Esophagus (tissue), 2 donors: ENCODE data around the gene AGAP1. TPM values are rescaled to one million over a fixed set of nuclear protein-coding genes. Genes with fewer than 3 reads are reported as not detected.

ENCODE experiments used
- H3K27ac ChIP-seq, 2 donors: one replicate each; pipeline ENCODE4 v1.5.1; 2013; ENCODE audit warnings: low read depth in 2 of 2, mild to moderate bottlenecking in 2 of 2, inconsistent platforms in 1 of 2, low read length in 1 of 2, moderate library complexity in 1 of 2
- H3K27me3 ChIP-seq, 2 donors: one replicate each; pipeline ENCODE4 v1.6.1; 2013; ENCODE audit warnings: low read length in 2 of 2, control low read depth in 1 of 2, mild to moderate bottlenecking in 1 of 2; ENCODE audit not compliant: insufficient read depth in 2 of 2, control insufficient read depth in 1 of 2
- H3K36me3 ChIP-seq, 2 donors: one replicate each; pipeline ENCODE4 v1.6.1; 2013; ENCODE audit warnings: low read length in 1 of 2; ENCODE audit not compliant: control insufficient read depth in 2 of 2, insufficient read depth in 2 of 2
- H3K4me1 ChIP-seq, 2 donors: one replicate each; pipeline ENCODE4 v1.6.1; 2013; ENCODE audit warnings: low read length in 1 of 2; ENCODE audit not compliant: control insufficient read depth in 2 of 2, insufficient read depth in 2 of 2
- H3K4me3 ChIP-seq, 2 donors: one replicate each; pipeline ENCODE4 v1.5.1; 2013; ENCODE audit warnings: low read length in 2 of 2, mild to moderate bottlenecking in 2 of 2, low read depth in 1 of 2, moderate library complexity in 1 of 2
- H3K9me3 ChIP-seq, 2 donors: one replicate each; pipeline ENCODE4 v1.6.1; 2013; ENCODE audit warnings: mild to moderate bottlenecking in 2 of 2, low read depth in 1 of 2, low read length in 1 of 2, moderate library complexity in 1 of 2; ENCODE audit not compliant: control insufficient read depth in 2 of 2, insufficient read depth in 1 of 2
- WGBS, 2 donors: extraction: QIAGEN DNeasy Blood & Tissue Kit; methylation state at CpG; one replicate each; pipeline ENCODE4 v1.1.7; 2013; 5-methylcytosine and 5-hydroxymethylcytosine counted together
- polyA plus RNA-seq, 2 donors: library from polyadenylated mRNA; stranded (reverse); fragments of 200-250 nt; gene quantifications; one replicate each; pipeline ENCODE4 v1.2.3, GENCODE V29; 2013
- donor health status: healthy with polysubstance abuse.
- donor health status: Bipolar disorder and iron deficiency.

AGAP1 gene
- polyA plus RNA-seq, 2 donors = 4.9 TPM

- WGBS, 2 donors = 41 to 44% methylated on average over 10 of the region's 10 CpGs
- Histone ChIP-seq H3K36me3 (peaks cover 0 to 4% of the 10 kb centered on the region in 2 donors), H3K27ac (no peak overlapping the region), H3K9me3 (no peaks in the 10 kb centered on the region), H3K4me1 (peaks cover 3 to 4% of the 10 kb centered on the region in 2 donors), H3K4me3 (no peak overlapping the region), H3K27me3 (no peaks in the 10 kb centered on the region)
Observed at GRCh38 chr2:235595422-235596010, 101.7 kb downstream of the AGAP1 start.

DNA sequence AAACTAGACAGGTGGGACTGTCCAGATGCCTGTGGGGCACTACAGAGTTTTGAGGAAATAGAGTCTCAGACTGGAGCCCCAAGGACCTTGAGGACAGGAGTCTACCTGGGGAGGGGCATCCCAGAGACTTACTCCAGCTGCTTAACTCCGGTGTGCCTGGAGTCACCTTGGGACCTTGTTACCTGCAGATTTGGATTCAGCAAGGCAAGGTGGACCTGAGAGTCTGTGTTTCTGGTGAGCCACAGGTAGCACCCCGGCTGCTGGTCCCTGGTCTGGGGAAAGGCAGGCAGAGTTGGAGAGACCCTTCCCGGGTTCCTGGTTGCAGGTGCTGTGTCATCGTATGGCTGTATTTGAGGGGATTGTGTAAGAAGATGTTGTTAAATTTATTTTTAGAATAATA is 102.4 kb downstream of the AGAP1 start:
- Histone ChIP-seq H3K9me3 (no peaks in the 10 kb centered on the region), H3K4me1 (peaks cover 3 to 4% of the 10 kb centered on the region in 2 donors), H3K4me3 (no peak overlapping the region), H3K27ac (no peak overlapping the region), H3K27me3 (no peaks in the 10 kb centered on the region), H3K36me3 (peaks cover 0 to 4% of the 10 kb centered on the region in 2 donors)
- WGBS, 2 donors = 92 to 94% methylated on average over 4 of the region's 4 CpGs

- WGBS, 2 donors = 89% methylated on average over 5 of the region's 5 CpGs
Observed at GRCh38 chr2:235597081-235597615, 103.3 kb downstream of the AGAP1 start.

GRCh38 chr2:235598026-235598425 is 104.2 kb downstream of the AGAP1 start:
- H3K27me3 ChIP-seq = no peaks in the 10 kb centered on the region
- peaks cover 0 to 4% of the 10 kb centered on the region in 2 donors for H3K36me3 ChIP-seq
- WGBS, 2 donors = 94 to 95% methylated on average over 19 of the region's 19 CpGs
- peaks cover 3 to 4% of the 10 kb centered on the region in 2 donors for H3K4me1 ChIP-seq
- H3K27ac ChIP-seq = no peak overlapping the region
- H3K9me3 ChIP-seq = no peaks in the 10 kb centered on the region
- no peak overlapping the region for H3K4me3 ChIP-seq

More at GRCh38 chr2:235597081-235597615, 103.3 kb downstream of the AGAP1 start:
- Histone ChIP-seq H3K27ac (no peak overlapping the region), H3K36me3 (peaks cover 0 to 4% of the 10 kb centered on the region in 2 donors), H3K4me1 (peaks cover 3 to 4% of the 10 kb centered on the region in 2 donors), H3K4me3 (no peak overlapping the region), H3K9me3 (no peaks in the 10 kb centered on the region), H3K27me3 (no peaks in the 10 kb centered on the region)

GRCh38 chr2:235598532-235599531 is 105.0 kb downstream of the AGAP1 start:
- no peak overlapping the region for H3K27ac ChIP-seq
- peaks cover 3 to 4% of the 10 kb centered on the region in 2 donors for H3K4me1 ChIP-seq
- H3K4me3 ChIP-seq = no peak overlapping the region
- H3K36me3 ChIP-seq = peaks cover 0 to 4% of the 10 kb centered on the region in 2 donors
- H3K27me3 ChIP-seq = no peaks in the 10 kb centered on the region
- WGBS, 2 donors = 83 to 85% methylated on average over 20 of the region's 20 CpGs
- no peaks in the 10 kb centered on the region for H3K9me3 ChIP-seq

DNA sequence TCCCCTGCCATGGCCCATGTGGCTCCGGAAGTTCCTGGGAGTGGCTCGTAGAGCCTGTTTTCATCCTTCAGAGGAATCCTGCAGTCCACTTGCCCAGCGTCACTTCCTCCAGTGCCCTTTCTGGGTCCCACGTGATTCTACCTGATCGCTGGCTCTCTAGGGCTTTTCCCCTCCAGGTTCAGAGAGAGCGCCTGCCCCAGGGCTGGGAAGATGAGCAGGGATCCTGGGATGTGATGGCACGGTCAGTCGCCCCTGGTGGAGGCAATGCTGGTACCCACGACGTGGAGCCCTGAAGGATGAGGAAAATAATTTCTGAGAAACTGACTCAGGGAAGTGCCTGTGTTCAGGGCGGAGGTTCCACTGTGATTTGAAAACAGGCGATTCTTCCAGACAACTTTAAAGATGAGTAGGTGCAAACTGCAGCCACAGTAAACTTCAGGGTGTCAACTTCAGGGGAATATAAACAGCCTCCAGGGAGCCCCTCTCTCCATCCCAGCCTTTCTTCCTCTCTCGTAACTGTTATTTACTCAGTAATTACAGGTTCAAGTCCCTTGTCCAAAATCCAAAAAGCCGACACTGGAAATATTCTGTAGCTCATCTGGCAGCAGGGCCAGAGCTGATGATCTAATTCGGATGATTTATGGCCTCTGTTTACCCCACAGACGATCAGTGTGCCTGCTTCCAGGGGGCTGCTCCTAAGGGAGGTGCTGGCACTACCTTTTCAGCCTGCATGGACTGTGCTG is 105.9 kb downstream of the AGAP1 start:
- Histone ChIP-seq H3K27ac (no peak overlapping the region), H3K4me1 (peaks cover 3 to 4% of the 10 kb centered on the region in 2 donors), H3K9me3 (no peaks in the 10 kb centered on the region), H3K27me3 (no peaks in the 10 kb centered on the region), H3K36me3 (peaks cover 0 to 4% of the 10 kb centered on the region in 2 donors), H3K4me3 (no peak overlapping the region)
- WGBS, 2 donors = 75 to 77% methylated on average over 16 of the region's 16 CpGs

GRCh38 chr2:235600406-235600805 is 106.6 kb downstream of the AGAP1 start:
- H3K36me3 ChIP-seq = peaks cover 0 to 4% of the 10 kb centered on the region in 2 donors
- H3K9me3 ChIP-seq = no peaks in the 10 kb centered on the region
- H3K27me3 ChIP-seq = no peaks in the 10 kb centered on the region
- 52 to 68% methylated on average over 4 of the region's 4 CpGs for WGBS, 2 donors
- no peak overlapping the region for H3K4me3 ChIP-seq
- peaks cover 3 to 4% of the 10 kb centered on the region in 2 donors for H3K4me1 ChIP-seq
- H3K27ac ChIP-seq = no peak overlapping the region

DNA sequence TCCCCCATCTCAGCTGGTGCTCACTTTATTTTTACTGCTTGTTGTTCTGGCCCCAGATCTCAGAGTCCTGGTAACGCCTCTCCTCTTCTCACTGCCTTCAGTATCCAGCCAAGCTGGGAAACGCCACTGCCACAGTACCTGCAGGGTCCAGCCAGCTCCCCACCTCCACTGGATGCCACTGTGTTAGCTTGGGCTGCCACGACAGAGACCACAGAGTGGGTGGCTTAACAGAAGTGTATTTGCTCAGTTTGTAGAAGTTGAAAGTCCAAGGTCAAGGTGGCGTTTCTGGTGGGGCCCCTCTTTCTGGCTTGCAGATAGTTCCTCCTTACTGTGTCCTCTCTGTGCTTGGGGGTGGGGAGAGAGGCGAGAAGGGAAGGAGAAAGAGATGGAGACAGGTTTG is 107.1 kb downstream of the AGAP1 start:
- H3K27ac ChIP-seq = no peak overlapping the region
- WGBS, 2 donors = 68 to 75% methylated on average over 5 of the region's 5 CpGs
- no peaks in the 10 kb centered on the region for H3K9me3 ChIP-seq
- peaks cover 3 to 4% of the 10 kb centered on the region in 2 donors for H3K4me1 ChIP-seq
- H3K27me3 ChIP-seq = no peaks in the 10 kb centered on the region
- H3K4me3 ChIP-seq = no peak overlapping the region
- peaks cover 0 to 4% of the 10 kb centered on the region in 2 donors for H3K36me3 ChIP-seq
